Liver (tissue), 9 donors: ENCODE data around the gene FRMD4A. TPM values are rescaled to one million over a fixed set of nuclear protein-coding genes. Genes with fewer than 3 reads are reported as not detected.
A peak's percentile ranks its signal among the peaks of the same experiment; 100 is the strongest.
"Not testable (repeated sequence)": the region's sequence is repeated elsewhere in the genome, so short reads cannot be mapped to it uniquely, and the experiment has no call there.

Experiments
- DNase-seq: peaks from one replicate; pipeline ENCODE4 v3.0.0-alpha.2; 2017; ENCODE audit warnings: low spot score
- H3K27ac ChIP-seq, 2 donors: one replicate each; pipeline ENCODE4 v1.7.0; 2013; ENCODE audit warnings: inconsistent platforms in 2 of 2, low read length in 2 of 2, control low read depth in 1 of 2, low read depth in 1 of 2, mild to moderate bottlenecking in 1 of 2
- H3K27me3 ChIP-seq, 4 donors: one replicate each; pipeline versions ENCODE4 v1.6.1 to v1.7.0; 2013; ENCODE audit warnings: low read length in 3 of 4, inconsistent platforms in 1 of 4, mild to moderate bottlenecking in 1 of 4, moderate library complexity in 1 of 4; ENCODE audit not compliant: control insufficient read depth in 4 of 4, insufficient read depth in 4 of 4
- H3K36me3 ChIP-seq, 4 donors: one replicate each; pipeline versions ENCODE4 v1.6.1 to v1.7.0; 2013; ENCODE audit warnings: low read length in 3 of 4, mild to moderate bottlenecking in 3 of 4, low read depth in 1 of 4, moderate library complexity in 1 of 4; ENCODE audit not compliant: control insufficient read depth in 4 of 4, insufficient read depth in 3 of 4
- H3K4me1 ChIP-seq, 4 donors: one replicate each; pipeline versions ENCODE4 v1.6.1 to v1.7.0; 2013; ENCODE audit warnings: low read length in 3 of 4, mild to moderate bottlenecking in 3 of 4, moderate library complexity in 1 of 4; ENCODE audit not compliant: control insufficient read depth in 4 of 4, insufficient read depth in 4 of 4
- H3K4me3 ChIP-seq, 3 donors: one replicate each; pipeline versions ENCODE4 v1.6.1 to v1.7.0; 2013; ENCODE audit warnings: low read length in 3 of 3, control low read depth in 1 of 3, low read depth in 1 of 3, mild to moderate bottlenecking in 1 of 3
- H3K9ac ChIP-seq, 2 donors: one replicate each; pipeline ENCODE4 v1.7.0; 2013; ENCODE audit warnings: low read length in 2 of 2, mild to moderate bottlenecking in 2 of 2, moderate library complexity in 2 of 2, control low read depth in 1 of 2, low read depth in 1 of 2
- H3K9me3 ChIP-seq, 4 donors: one replicate each; pipeline versions ENCODE4 v1.6.1 to v1.7.0; 2013; ENCODE audit warnings: low read length in 3 of 4; ENCODE audit not compliant: control insufficient read depth in 4 of 4
- CTCF ChIP-seq: fragments of 150-350 bp; IDR thresholded peaks from 2 replicates; pipeline ENCODE4 v1.5.1; 2017; ENCODE audit warnings: improper control_type of control experiment, low read depth, low read length; ENCODE audit not compliant: missing input control
- FOXA1 ChIP-seq: IDR thresholded peaks from 2 replicates; pipeline ENCODE4 v1.6.1; 2016; ENCODE audit warnings: antibody characterized with exemption
- FOXA2 ChIP-seq: IDR thresholded peaks from 2 replicates; pipeline ENCODE4 v1.6.1; 2016; ENCODE audit warnings: antibody characterized with exemption
- HNF4A ChIP-seq, 2 donors: conservative IDR thresholded peaks; 2 replicates each; pipeline ENCODE4 v1.6.1; 2016; ENCODE audit warnings: antibody characterized with exemption in 2 of 2, mild to moderate bottlenecking in 2 of 2
- JUND ChIP-seq, 2 donors: IDR thresholded peaks; 2 replicates each; pipeline ENCODE4 v1.6.1; 2016; ENCODE audit warnings: antibody characterized with exemption in 2 of 2
- NR2F2 ChIP-seq: IDR thresholded peaks from 2 replicates; pipeline ENCODE4 v1.6.1; 2016; ENCODE audit warnings: antibody characterized with exemption
- RAD21 ChIP-seq, 2 donors: IDR thresholded peaks; 2 replicates each; pipeline ENCODE4 v1.6.1; 2016; ENCODE audit warnings: antibody characterized with exemption in 2 of 2, mild to moderate bottlenecking in 2 of 2
- RXRA ChIP-seq, 2 donors: IDR thresholded peaks; 2 replicates each; pipeline ENCODE4 v1.6.1; 2017 to 2018; ENCODE audit warnings: antibody characterized with exemption in 2 of 2, mild to moderate bottlenecking in 1 of 2
- SP1 ChIP-seq: IDR thresholded peaks from 2 replicates; pipeline ENCODE4 v1.6.1; 2018; ENCODE audit warnings: antibody characterized with exemption, mild to moderate bottlenecking
- YY1 ChIP-seq: IDR thresholded peaks from 2 replicates; pipeline ENCODE4 v1.6.1; 2016; ENCODE audit warnings: antibody characterized with exemption, mild to moderate bottlenecking
- WGBS: extraction: QIAGEN DNeasy Blood & Tissue Kit; methylation state at CpG from one replicate; pipeline ENCODE4 v1.1.7; 2013; 5-methylcytosine and 5-hydroxymethylcytosine counted together
- polyA plus RNA-seq, 2 donors: library from polyadenylated mRNA; stranded (reverse) in 1 of 2; unstranded in 1 of 2; fragments of 200-250 nt in 1 of 2; fragments of >200 nt in 1 of 2; fragmentation: Nextera tagmentation in 1 of 2; extraction: Ambion mirVana in 1 of 2; gene quantifications; one replicate each; pipeline versions ENCODE4 v1.2.1 to v1.2.3, GENCODE V29; 2013 to 2015
- total RNA-seq, 2 donors: library from RNA; depleted of rRNA; stranded (reverse); fragments of >200 nt; gene quantifications; one replicate each; pipeline ENCODE4 v1.2.3, GENCODE V29; 2014
- donor health status: healthy.
- donor health status: healthy.
- donor health status: healthy.
- donor health status: healthy.
- donor health status: healthy.

The FRMD4A gene
- total and polyA plus RNA-seq, 4 donors, result 8.2 to 34.3 (median 13.1) TPM

- Histone ChIP-seq H3K9ac (no peak overlapping the region), H3K27me3 (no peaks in the 10 kb centered on the region), H3K4me3 (no peak overlapping the region), H3K27ac (no peak overlapping the region), H3K36me3 (no peaks in the 10 kb centered on the region), H3K9me3 (no peaks in the 10 kb centered on the region), H3K4me1 (peaks cover 0 to 2% (median under 1%) of the 10 kb centered on the region in 4 donors)
- TF ChIP-seq RAD21 (IDR thresholded peaks at IDR 0.05) (peak; percentile 48 to 70), RXRA (IDR thresholded peaks at IDR 0.05) (peak; percentile 4 to 13), CTCF (peak; percentile 21), FOXA1 (no peak)
- WGBS, result 56% methylated on average over 8 of the region's 8 CpGs
- DNase-seq, result no peak
These were observed 373.9 kb downstream of the FRMD4A start for GRCh38 chr10:13956826-13957225.

- 87% methylated on average over 7 of the region's 7 CpGs for WGBS
These were observed 375.2 kb downstream of the FRMD4A start for GRCh38 chr10:13955409-13956068.

GRCh38 chr10:13954195-13954594 lies 376.5 kb downstream of the FRMD4A start:
- H3K27ac ChIP-seq, H3K9me3 ChIP-seq, H3K27me3 ChIP-seq, H3K4me3 ChIP-seq, H3K4me1 ChIP-seq, DNase-seq, H3K36me3 ChIP-seq, H3K9ac ChIP-seq: not testable (repeated sequence)
- WGBS, result 92% methylated on average over 8 of the region's 8 CpGs

More at GRCh38 chr10:13955409-13956068, 375.2 kb downstream of the FRMD4A start:
- no peaks in the 10 kb centered on the region for H3K36me3 ChIP-seq
- H3K9me3 ChIP-seq, result no peaks in the 10 kb centered on the region
- peaks cover 0 to 2% (median under 1%) of the 10 kb centered on the region in 4 donors for H3K4me1 ChIP-seq
- H3K4me3 ChIP-seq, result no peak overlapping the region
- no peak for TF ChIP-seq CTCF
- TF ChIP-seq FOXA1, result no peak
- TF ChIP-seq JUND (IDR thresholded peaks at IDR 0.05), result no peak
- TF ChIP-seq HNF4A (conservative IDR thresholded peaks at IDR 0.05), result no peak
- no peak for TF ChIP-seq FOXA2
- no peak for TF ChIP-seq NR2F2
- TF ChIP-seq SP1, result no peak
- TF ChIP-seq RAD21 (IDR thresholded peaks at IDR 0.05), result no peak
- TF ChIP-seq YY1, result no peak
- H3K9ac ChIP-seq, result no peak overlapping the region
- no peak for DNase-seq
- H3K27me3 ChIP-seq, result no peaks in the 10 kb centered on the region
- no peak overlapping the region for H3K27ac ChIP-seq
